Sigmoid colon (tissue), 7 donors: Measurements from ENCODE around the gene CDK5R1. TPM values are rescaled to one million over a fixed set of nuclear protein-coding genes. Genes with fewer than 3 reads are reported as not detected.

Source experiments
- DNase-seq: peaks from one replicate; pipeline ENCODE4 v3.0.0-alpha.2; 2019
- H3K27ac ChIP-seq, 4 donors: fragments of 200-600 bp; sonication (generic); one replicate each; pipeline ENCODE4 v1.5.1; 2016 to 2019; ENCODE audit warnings: mild to moderate bottlenecking in 1 of 4
- H3K27me3 ChIP-seq, 3 donors: fragments of 200-600 bp; sonication (generic); one replicate each; pipeline ENCODE4 v1.5.1; 2019; ENCODE audit warnings: mild to moderate bottlenecking in 1 of 3
- H3K36me3 ChIP-seq, 4 donors: fragments of 200-600 bp; sonication (generic); one replicate each; pipeline ENCODE4 v1.5.1; 2016 to 2019
- H3K4me1 ChIP-seq, 4 donors: fragments of 200-600 bp; sonication (generic); one replicate each; pipeline ENCODE4 v1.5.1; 2017 to 2019
- H3K4me3 ChIP-seq, 4 donors: fragments of 200-600 bp; sonication (generic); one replicate each; pipeline ENCODE4 v1.5.1; 2017 to 2019; ENCODE audit warnings: mild to moderate bottlenecking in 2 of 4, moderate library complexity in 1 of 4
- H3K9me3 ChIP-seq, 4 donors: fragments of 200-600 bp in 3 of 4; sonication (generic) in 3 of 4; one replicate each; pipeline versions ENCODE4 v1.5.1 to v1.6.1; 2013 to 2019
- CTCF ChIP-seq, 4 experiments: fragments of 450-650 bp in 3 of 4; fragments of 200-600 bp in 1 of 4; IDR thresholded peaks; one replicate each; pipeline ENCODE4 v1.5.1; 2016 to 2019; ENCODE audit warnings: antibody characterized with exemption in 4 of 4, mild to moderate bottlenecking in 3 of 4, moderate library complexity in 2 of 4
- EP300 ChIP-seq, 4 donors: sonication (generic); formaldehyde crosslinking; IDR thresholded peaks; one replicate each; pipeline ENCODE4 v1.6.1; 2017; ENCODE audit warnings: antibody characterized with exemption in 4 of 4
- POLR2A ChIP-seq, 2 donors: fragments of 450-650 bp; IDR thresholded peaks; one replicate each; pipeline ENCODE4 v1.6.1; 2016; ENCODE audit warnings: antibody characterized with exemption in 2 of 2, mild to moderate bottlenecking in 2 of 2, moderate library complexity in 2 of 2
- POLR2AphosphoS5 ChIP-seq, 4 donors: sonication (generic); formaldehyde crosslinking; IDR thresholded peaks; one replicate each; pipeline ENCODE4 v1.6.1; 2017; ENCODE audit warnings: antibody characterized with exemption in 4 of 4
- WGBS, 2 donors: extraction: QIAGEN DNeasy Blood & Tissue Kit; methylation state at CpG; one replicate each; pipeline ENCODE4 v1.1.7; 2013; 5-methylcytosine and 5-hydroxymethylcytosine counted together
- intact Hi-C: fragments of 100-400 bp; cut with DNase I; formaldehyde crosslinking; loops from one replicate; pipeline ENCODE4 v1.15.1; 2023
- polyA plus RNA-seq, 3 donors: library from polyadenylated mRNA; stranded (reverse); fragments of 200-250 nt; gene quantifications; one replicate each; pipeline ENCODE4 v1.2.3, GENCODE V29; 2013
- total RNA-seq, 4 donors: library from RNA; depleted of rRNA; stranded (reverse); fragments of >200 nt; gene quantifications; one replicate each; pipeline ENCODE4 v1.1.0, GENCODE V29; 2016
- donor health status: healthy with polysubstance abuse.
- donor health status: Bipolar disorder and iron deficiency.
- donor health status: healthy.

Gene CDK5R1
- total and polyA plus RNA-seq, 7 donors, result under 0.01 to 3.8 (median 1.1) TPM

GRCh38 chr17:32502013-32502412 lies 15.2 kb downstream of the CDK5R1 start:
- intact Hi-C loops, result no loop called here
- TF ChIP-seq CTCF (IDR thresholded peaks at IDR 0.05) (no peak), POLR2AphosphoS5 (IDR thresholded peaks at IDR 0.05) (no peak), EP300 (IDR thresholded peaks at IDR 0.05) (no peak), POLR2A (IDR thresholded peaks at IDR 0.05) (no peak)

GRCh38 chr17:32502710-32503109 lies 15.9 kb downstream of the CDK5R1 start:
- no peaks in the 10 kb centered on the region for H3K27me3 ChIP-seq
- H3K36me3 ChIP-seq, result no peaks in the 10 kb centered on the region
- no peak for DNase-seq
- WGBS, 2 donors, result 82 to 93% methylated on average over 10 of the region's 10 CpGs
- peak overlapping the region in 1 of 4 donors; percentile 6 for H3K27ac ChIP-seq
- no peaks in the 10 kb centered on the region for H3K9me3 ChIP-seq
- no peak overlapping the region for H3K4me3 ChIP-seq
- H3K4me1 ChIP-seq, result peaks cover 0 to 5% (median 0%) of the 10 kb centered on the region in 4 donors
- TF ChIP-seq POLR2AphosphoS5 (IDR thresholded peaks at IDR 0.05), result no peak
- no peak for TF ChIP-seq CTCF (IDR thresholded peaks at IDR 0.05)
- TF ChIP-seq POLR2A (IDR thresholded peaks at IDR 0.05), result no peak
- no peak for TF ChIP-seq EP300 (IDR thresholded peaks at IDR 0.05)
- intact Hi-C loops, result no loop called here

More at GRCh38 chr17:32502013-32502412, 15.2 kb downstream of the CDK5R1 start:
- Histone ChIP-seq H3K4me3 (no peak overlapping the region), H3K4me1 (peaks cover 0 to 5% (median 0%) of the 10 kb centered on the region in 4 donors), H3K9me3 (no peaks in the 10 kb centered on the region), H3K27me3 (no peaks in the 10 kb centered on the region), H3K36me3 (no peaks in the 10 kb centered on the region), H3K27ac (no peak overlapping the region)
- 97 to 98% methylated on average over 3 of the region's 3 CpGs for WGBS, 2 donors
- DNase-seq, result no peak

- WGBS, 2 donors, result 54 to 83% methylated on average over 7 of the region's 7 CpGs
- H3K4me3 ChIP-seq, result no peak overlapping the region
- peaks cover 0 to 5% (median 0%) of the 10 kb centered on the region in 4 donors for H3K4me1 ChIP-seq
- peak overlapping the region in 1 of 4 donors; percentile 6 for H3K27ac ChIP-seq
- intact Hi-C loops, result no loop called here
- no peaks in the 10 kb centered on the region for H3K36me3 ChIP-seq
- DNase-seq, result no peak
- no peak for TF ChIP-seq EP300 (IDR thresholded peaks at IDR 0.05)
- TF ChIP-seq CTCF (IDR thresholded peaks at IDR 0.05), result no peak
- no peak for TF ChIP-seq POLR2AphosphoS5 (IDR thresholded peaks at IDR 0.05)
- TF ChIP-seq POLR2A (IDR thresholded peaks at IDR 0.05), result no peak
- no peaks in the 10 kb centered on the region for H3K27me3 ChIP-seq
- no peaks in the 10 kb centered on the region for H3K9me3 ChIP-seq
These were observed 16.7 kb downstream of the CDK5R1 start for GRCh38 chr17:32503251-32504165.

- TF ChIP-seq EP300 (IDR thresholded peaks at IDR 0.05) (no peak), POLR2AphosphoS5 (IDR thresholded peaks at IDR 0.05) (no peak), CTCF (IDR thresholded peaks at IDR 0.05) (no peak), POLR2A (IDR thresholded peaks at IDR 0.05) (no peak)
- Histone ChIP-seq H3K4me3 (no peak overlapping the region), H3K27ac (no peak overlapping the region), H3K9me3 (no peaks in the 10 kb centered on the region), H3K4me1 (peaks cover 0 to 5% (median 0%) of the 10 kb centered on the region in 4 donors), H3K27me3 (no peaks in the 10 kb centered on the region), H3K36me3 (no peaks in the 10 kb centered on the region)
- intact Hi-C loops, result no loop called here
- 82 to 89% methylated on average over 18 of the region's 18 CpGs for WGBS, 2 donors
- DNase-seq, result no peak
These were observed 17.6 kb downstream of the CDK5R1 start for GRCh38 chr17:32504166-32504990.
